ENCODE measurements around the gene PCDH9.

The PCDH9 gene

DNA sequence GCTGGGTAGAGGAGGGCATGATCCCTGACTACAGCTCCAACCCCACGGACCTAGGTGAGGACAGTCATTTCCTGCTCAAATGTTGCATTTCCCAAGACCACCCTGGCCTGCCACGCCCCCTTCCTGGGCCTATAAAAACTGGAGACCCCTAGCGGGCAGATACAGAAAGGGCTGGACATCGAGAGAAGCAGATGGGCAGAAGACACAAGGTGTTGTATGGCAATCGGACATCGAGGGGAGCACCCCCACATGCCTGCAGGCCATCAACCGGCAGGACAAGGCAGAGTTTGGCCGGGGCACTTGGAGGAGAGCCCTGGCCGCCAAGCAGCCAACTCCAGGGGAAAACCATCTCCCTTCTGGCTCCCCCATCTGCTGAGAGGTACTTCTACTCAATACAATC lies 746.4 kb downstream of the PCDH9 start:
- no peak overlapping the region for H3K4me3 ChIP-seq (ENCODE audit: low read depth, low read length)
- TF ChIP-seq, protein P1, sequence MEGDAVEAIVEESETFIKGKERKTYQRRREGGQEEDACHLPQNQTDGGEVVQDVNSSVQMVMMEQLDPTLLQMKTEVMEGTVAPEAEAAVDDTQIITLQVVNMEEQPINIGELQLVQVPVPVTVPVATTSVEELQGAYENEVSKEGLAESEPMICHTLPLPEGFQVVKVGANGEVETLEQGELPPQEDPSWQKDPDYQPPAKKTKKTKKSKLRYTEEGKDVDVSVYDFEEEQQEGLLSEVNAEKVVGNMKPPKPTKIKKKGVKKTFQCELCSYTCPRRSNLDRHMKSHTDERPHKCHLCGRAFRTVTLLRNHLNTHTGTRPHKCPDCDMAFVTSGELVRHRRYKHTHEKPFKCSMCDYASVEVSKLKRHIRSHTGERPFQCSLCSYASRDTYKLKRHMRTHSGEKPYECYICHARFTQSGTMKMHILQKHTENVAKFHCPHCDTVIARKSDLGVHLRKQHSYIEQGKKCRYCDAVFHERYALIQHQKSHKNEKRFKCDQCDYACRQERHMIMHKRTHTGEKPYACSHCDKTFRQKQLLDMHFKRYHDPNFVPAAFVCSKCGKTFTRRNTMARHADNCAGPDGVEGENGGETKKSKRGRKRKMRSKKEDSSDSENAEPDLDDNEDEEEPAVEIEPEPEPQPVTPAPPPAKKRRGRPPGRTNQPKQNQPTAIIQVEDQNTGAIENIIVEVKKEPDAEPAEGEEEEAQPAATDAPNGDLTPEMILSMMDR (conservative IDR thresholded peaks at IDR 0.05; ENCODE audit: low read depth, low read length) = no peak
- no peak for DNase-seq (ENCODE audit: low read depth)

DNA sequence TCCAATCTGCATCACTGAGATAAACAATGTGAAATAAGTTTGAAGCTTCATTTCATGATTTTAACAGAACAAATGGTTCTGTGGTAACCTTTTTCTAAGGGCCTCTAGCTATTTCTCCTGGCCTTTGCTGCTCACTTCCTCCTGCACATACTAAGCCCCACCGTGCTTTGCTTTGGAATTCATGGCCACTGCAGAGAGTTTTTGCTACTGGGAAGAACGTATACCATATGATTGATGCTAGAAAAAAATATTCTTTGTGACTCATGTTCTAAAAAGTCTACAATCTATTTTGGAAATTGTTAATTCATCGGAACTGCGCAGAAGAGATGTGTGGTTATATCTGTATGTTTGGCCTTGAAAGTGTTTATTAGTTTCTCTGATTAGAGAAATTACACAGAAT lies 747.3 kb downstream of the PCDH9 start:
- H3K4me3 ChIP-seq (ENCODE audit: low read depth, low read length) = no peak overlapping the region
- no peak for DNase-seq (ENCODE audit: low read depth)
- TF ChIP-seq, protein P1 (conservative IDR thresholded peaks at IDR 0.05; ENCODE audit: low read depth, low read length) = no peak

DNA sequence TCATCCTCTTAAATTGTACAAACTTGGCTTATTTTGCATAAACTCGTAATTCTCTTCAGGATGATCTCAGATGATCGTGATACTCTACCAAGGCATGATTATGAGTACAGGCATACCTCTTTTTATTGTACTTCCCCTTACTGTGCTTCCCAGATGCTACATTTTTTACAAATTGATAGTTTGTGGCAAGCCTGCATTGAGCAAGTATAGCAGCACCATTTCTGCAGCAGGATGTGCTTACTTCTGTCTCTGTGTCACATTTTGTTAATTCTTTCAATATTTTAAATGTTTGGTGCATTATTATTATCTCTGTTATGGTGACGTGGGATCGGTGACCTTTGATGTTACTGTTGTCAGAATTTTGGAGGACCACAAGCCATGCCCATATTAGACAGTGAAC lies 752.3 kb downstream of the PCDH9 start:
- no peak overlapping the region for H3K4me3 ChIP-seq (ENCODE audit: low read depth, low read length)
- TF ChIP-seq, protein P1 (conservative IDR thresholded peaks at IDR 0.05; ENCODE audit: low read depth, low read length) = no peak
- no peak for DNase-seq (ENCODE audit: low read depth)

DNA sequence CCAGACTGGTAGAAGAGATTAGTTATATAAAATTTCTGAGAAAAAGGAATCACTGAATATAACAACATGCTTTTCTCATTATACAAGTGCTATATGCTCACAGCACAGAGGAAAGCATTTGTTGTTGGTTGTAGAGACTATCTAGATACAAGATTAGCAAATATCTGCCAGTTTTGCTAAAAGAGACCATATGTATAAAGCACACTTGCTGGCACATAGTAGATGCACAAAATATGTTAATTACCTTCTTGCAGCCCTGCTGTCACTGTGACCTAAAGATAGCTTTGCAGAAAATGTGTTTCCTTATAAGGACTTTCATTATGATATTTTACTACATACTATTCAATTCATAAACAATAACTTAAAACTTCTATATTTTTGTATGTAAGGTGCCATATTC lies 755.1 kb downstream of the PCDH9 start:
- no peak for DNase-seq (ENCODE audit: low read depth)
- H3K4me3 ChIP-seq (ENCODE audit: low read depth, low read length) = no peak overlapping the region
- TF ChIP-seq, protein P1 (conservative IDR thresholded peaks at IDR 0.05; ENCODE audit: low read depth, low read length) = no peak

- H3K4me3 ChIP-seq (ENCODE audit: low read depth, low read length) = no peak overlapping the region
- DNase-seq (ENCODE audit: low read depth) = no peak
- TF ChIP-seq, protein P1 (conservative IDR thresholded peaks at IDR 0.05; ENCODE audit: low read depth, low read length) = no peak
Measured at GRCh38 chr13:66469745-66470144, 760.4 kb downstream of the PCDH9 start.

- TF ChIP-seq, protein P1 (conservative IDR thresholded peaks at IDR 0.05; ENCODE audit: low read depth, low read length) = no peak
- H3K4me3 ChIP-seq (ENCODE audit: low read depth, low read length) = no peak overlapping the region
- DNase-seq (ENCODE audit: low read depth) = no peak
Measured at GRCh38 chr13:66468656-66469055, 761.5 kb downstream of the PCDH9 start.

GRCh38 chr13:66462187-66462586 lies 767.9 kb downstream of the PCDH9 start:
- DNase-seq (ENCODE audit: low read depth) = no peak

More at GRCh38 chr13:66462187-66462586, 767.9 kb downstream of the PCDH9 start:
- H3K4me3 ChIP-seq (ENCODE audit: low read depth, low read length) = no peak overlapping the region
- TF ChIP-seq, protein P1 (conservative IDR thresholded peaks at IDR 0.05; ENCODE audit: low read depth, low read length) = no peak
